HG02973 (cell line): ENCODE data around the gene GUCY2C.

Experiments used
- ATAC-seq: cut with Tn5 transposase; IDR thresholded peaks from one replicate; pipeline ENCODE4 v1.9.1; 2021; ENCODE audit warnings: moderate library complexity; ENCODE audit not compliant: unreplicated experiment

Gene GUCY2C

DNA sequence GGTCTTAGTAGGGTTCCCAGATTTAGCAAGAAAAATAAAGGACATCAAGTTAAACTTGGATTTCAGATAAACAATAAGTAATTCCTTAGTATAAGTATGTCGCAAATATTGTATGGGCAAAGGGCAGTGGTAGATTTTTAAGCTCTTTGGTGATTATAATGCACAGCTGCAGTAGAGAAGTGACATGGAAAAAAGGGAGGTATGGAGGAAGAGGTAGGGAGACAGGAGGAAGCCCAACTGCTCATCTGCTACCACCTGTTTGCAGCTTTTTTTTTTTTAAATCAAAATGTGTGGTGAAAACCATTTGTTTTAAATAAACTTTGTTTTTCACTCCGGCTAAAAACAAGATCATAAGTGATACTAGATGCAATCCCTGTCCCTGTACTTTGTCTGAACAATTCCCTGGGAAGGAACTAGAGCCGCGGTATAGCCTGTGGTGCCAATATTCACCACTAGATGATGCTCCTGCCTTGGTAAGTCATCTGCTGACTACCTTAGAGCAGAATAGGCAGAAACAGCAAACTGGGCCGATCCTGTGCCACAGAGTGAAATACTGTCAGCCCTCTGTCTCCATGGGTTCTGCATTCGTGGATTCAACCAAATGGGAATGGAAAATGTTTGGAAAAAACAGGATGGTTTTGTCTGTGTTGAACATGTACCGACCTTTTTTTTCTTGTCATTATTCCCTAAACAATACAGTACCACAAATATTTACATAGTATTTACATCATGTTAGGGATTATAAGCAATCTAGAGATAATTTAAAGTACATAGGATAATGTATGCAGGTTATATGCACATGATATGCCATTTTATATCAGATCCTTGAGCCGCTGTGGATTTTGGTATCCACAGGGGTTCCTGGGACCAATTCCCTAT lies 66.3 kb downstream of the GUCY2C start:
- ATAC-seq, result peak; percentile 96

GRCh38 chr12:14628771-14629170 lies 67.6 kb downstream of the GUCY2C start:
- ATAC-seq, result no peak

GRCh38 chr12:14621826-14622225 lies 74.6 kb downstream of the GUCY2C start:
- ATAC-seq, result peak; percentile 74

GRCh38 chr12:14619741-14620501 lies 76.5 kb downstream of the GUCY2C start:
- peak; percentile 50 for ATAC-seq

GRCh38 chr12:14618983-14619382 lies 77.4 kb downstream of the GUCY2C start:
- ATAC-seq, result no peak

DNA sequence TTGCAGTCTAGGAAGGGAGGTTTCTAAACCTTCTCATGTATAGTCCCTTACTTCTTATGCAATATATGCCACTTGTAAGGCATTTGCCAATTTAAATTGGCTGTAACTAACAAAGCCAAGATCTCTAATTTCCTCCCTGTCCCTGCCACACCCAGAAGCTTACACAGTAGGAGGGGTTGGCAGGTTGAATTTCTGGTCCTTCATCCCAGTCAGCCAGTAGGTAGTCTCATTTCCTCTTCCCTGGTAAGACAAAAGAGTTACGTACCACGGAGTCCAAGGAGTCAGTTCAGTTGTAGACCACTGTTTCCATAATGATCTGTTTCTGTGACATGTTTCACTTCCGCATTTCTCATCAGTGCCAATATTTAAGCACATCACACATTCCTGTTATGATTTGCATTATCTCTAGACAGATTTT lies 81.7 kb downstream of the GUCY2C start:
- ATAC-seq, result peak; percentile 55

GRCh38 chr12:14613718-14614117 lies 82.7 kb downstream of the GUCY2C start:
- peak; percentile 90 for ATAC-seq

- ATAC-seq, result no peak
Measured at GRCh38 chr12:14612898-14613445, 83.4 kb downstream of the GUCY2C start.

- no peak for ATAC-seq
Measured at GRCh38 chr12:14612250-14612649, 84.1 kb downstream of the GUCY2C start.

GRCh38 chr12:14611640-14612203 lies 84.7 kb downstream of the GUCY2C start:
- ATAC-seq, result no peak

DNA sequence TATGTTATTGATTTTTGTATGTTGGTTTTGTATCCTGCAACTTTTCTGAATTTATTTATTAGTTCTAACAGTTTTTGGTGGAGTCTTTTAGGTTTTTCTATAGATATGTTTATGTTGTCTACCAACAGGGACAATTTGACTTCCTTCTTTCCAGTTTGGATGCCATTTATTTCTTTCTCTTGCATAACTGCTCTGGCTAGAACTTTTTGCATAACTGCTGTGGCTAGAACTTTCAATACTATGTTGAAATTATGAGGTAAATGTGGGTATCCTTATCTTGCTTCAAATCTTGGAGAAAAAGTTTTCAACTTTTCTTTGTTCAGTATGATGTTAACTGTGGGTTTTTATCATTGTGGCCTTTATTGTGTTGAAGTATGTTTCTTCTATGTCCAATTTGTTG lies 88.8 kb downstream of the GUCY2C start:
- no peak for ATAC-seq

GRCh38 chr12:14605401-14605989 lies 90.9 kb downstream of the GUCY2C start:
- ATAC-seq, result no peak

- ATAC-seq, result no peak
Measured at GRCh38 chr12:14601692-14602478, 94.5 kb downstream of the GUCY2C start.

DNA sequence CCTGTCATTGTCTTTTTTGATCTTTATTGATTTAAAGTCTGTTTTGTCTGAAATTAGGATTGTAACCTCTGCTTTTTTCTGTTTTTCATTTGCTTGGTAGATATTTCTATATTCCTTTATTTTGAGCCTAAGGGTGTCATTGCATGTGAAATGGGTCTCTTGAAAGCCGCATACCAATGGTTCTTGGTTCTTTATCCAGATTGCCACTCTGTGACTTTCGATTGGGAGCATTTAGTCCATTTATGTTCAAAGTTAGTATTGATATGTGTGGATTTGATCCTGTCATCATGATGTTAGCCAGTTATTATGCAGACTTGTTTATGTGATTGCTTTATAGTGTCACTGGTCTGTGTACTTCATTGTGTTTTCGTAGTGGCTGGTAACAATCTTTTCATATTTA lies 98.9 kb downstream of the GUCY2C start:
- ATAC-seq, result no peak

DNA sequence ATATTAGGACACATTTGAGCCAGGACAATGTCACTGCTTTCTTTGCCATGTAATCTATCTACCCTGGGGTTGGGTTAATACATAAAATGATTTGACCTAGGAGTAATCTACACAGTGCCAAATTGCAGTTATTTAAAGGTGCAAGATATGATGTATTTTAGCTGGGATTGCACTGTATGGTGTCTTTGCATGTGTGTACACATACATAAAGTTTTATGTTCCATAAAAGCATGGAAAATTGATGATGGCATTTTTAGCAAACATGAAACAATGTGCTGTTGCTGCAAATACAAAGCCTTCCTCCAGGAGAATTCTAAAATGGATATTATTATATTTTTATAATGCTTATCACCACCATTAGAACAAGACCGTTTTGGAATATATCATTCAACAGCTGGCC lies 104.7 kb downstream of the GUCY2C start:
- no peak for ATAC-seq

- ATAC-seq, result no peak
Measured at GRCh38 chr12:14589169-14590004, 107.0 kb downstream of the GUCY2C start.

- ATAC-seq, result no peak
Measured at GRCh38 chr12:14588571-14588970, 107.8 kb downstream of the GUCY2C start.

- ATAC-seq, result no peak
Measured at GRCh38 chr12:14578646-14579045, 117.8 kb downstream of the GUCY2C start.

DNA sequence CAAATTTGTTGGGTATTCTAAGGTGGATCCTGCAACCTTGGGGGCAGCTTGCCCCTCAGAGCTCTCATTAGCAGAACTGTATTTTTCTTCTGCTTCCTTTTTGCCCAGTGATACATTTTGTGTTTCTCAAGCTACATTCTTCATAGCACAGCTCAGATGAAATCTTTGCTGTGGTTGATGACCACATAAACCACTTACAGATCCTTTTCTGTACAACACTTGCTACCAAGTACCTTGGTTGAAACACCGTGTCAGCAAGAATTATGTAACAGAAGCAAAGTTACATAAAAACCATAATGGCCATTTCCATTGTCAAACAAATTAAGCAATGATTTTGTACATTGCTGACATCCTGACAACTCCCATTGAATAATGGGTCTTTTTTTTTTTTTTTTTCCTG lies 119.1 kb downstream of the GUCY2C start:
- no peak for ATAC-seq
